Stimulated activated memory B cell treated with anti-CD40 and anti-IgM and Interleukin-4, amounts not matched to agents 10 μg/mL and 1 μg/mL and 100 μg/mL, for 72 hours (primary cell): ENCODE results near the gene HYAL4.
"Not testable (repeated sequence)": the region's sequence is repeated elsewhere in the genome, so short reads cannot be mapped to it uniquely, and the experiment has no call there.

Source experiments
- ATAC-seq: fragments of 150-1000 bp; cut with Tn5 transposase; 2 replicates; pipeline ENCODE4 v1.10.0; 2021
- H3K27ac Mint-ChIP-seq: one replicate; pipeline ENCODE4 v1.8.0; 2022; ENCODE audit warnings: mild to moderate bottlenecking, mixed read lengths
- H3K27me3 Mint-ChIP-seq: one replicate; pipeline ENCODE4 v1.8.0; 2022; ENCODE audit warnings: mixed read lengths
- H3K36me3 Mint-ChIP-seq: one replicate; pipeline ENCODE4 v1.8.0; 2022; ENCODE audit warnings: mixed read lengths
- H3K4me1 Mint-ChIP-seq: one replicate; pipeline ENCODE4 v1.8.0; 2022; ENCODE audit warnings: mixed read lengths
- H3K4me3 Mint-ChIP-seq: one replicate; pipeline ENCODE4 v1.8.0; 2022; ENCODE audit warnings: mild to moderate bottlenecking, moderate library complexity, mixed read lengths
- H3K9me3 Mint-ChIP-seq: one replicate; pipeline ENCODE4 v1.8.0; 2022; ENCODE audit warnings: mixed read lengths

Gene HYAL4

GRCh38 chr7:123844712-123845219 lies at the start of gene HYAL4:
Gene HYAL4, plus strand, starts transcription at chr7:123845169. Its CDS starts 23,105 bp downstream, at chr7:123868274.
- H3K27ac Mint-ChIP-seq, result no peak within 1 kb of the TSS
- H3K36me3 Mint-ChIP-seq, result no peaks in the 10 kb centered on the region
- peaks cover 12% of the 10 kb centered on the region for H3K27me3 Mint-ChIP-seq
- no peaks in the 10 kb centered on the region for H3K4me1 Mint-ChIP-seq
- H3K4me3 Mint-ChIP-seq, result no peak within 1 kb of the TSS
- H3K9me3 Mint-ChIP-seq, result no peaks in the 10 kb centered on the region
- no peak for ATAC-seq

DNA sequence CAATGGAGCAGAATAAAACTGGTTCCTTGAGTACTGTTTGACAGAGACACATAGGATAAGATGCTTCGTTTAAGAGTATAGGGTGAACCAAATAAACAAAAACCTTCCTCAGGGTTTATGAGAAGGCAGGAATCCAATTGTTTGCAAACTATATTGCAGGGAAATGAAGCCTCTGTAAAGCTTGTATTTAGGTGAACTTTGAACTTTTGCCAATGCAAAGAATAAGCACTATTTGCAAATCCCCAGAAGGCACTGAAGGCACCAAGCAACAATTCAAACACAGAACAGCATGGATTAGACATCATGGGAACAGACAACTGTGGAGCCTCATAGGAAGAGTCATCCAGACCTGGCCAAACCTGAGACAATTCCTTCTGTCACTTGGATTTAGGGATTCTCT lies 49.1 kb upstream of the HYAL4 start:
- no peaks in the 10 kb centered on the region for H3K4me1 Mint-ChIP-seq
- H3K27ac Mint-ChIP-seq, result no peak overlapping the region
- H3K4me3 Mint-ChIP-seq, result no peak overlapping the region
- no peak for ATAC-seq
- H3K36me3 Mint-ChIP-seq, result no peaks in the 10 kb centered on the region
- H3K27me3 Mint-ChIP-seq, result no peaks in the 10 kb centered on the region
- no peaks in the 10 kb centered on the region for H3K9me3 Mint-ChIP-seq

DNA sequence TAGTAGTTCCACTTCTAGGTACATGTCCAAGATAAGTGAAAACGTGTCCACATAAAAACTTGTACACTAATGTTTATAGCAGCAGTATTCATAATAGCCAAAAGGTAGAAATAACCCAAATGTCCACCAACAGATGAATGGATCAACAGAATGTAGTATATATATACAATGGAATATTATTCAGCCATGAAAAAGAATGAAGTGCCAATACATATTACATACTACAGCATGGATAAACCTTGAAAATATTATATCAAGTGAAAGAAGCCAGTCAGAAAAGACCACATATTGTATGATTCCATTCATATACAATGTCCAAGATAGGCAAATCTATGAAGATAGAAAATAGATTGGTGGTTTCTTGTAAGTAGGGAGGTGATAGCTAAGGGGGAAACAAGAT lies 48.4 kb upstream of the HYAL4 start:
- no peak overlapping the region for H3K27ac Mint-ChIP-seq
- ATAC-seq, result no peak
- H3K27me3 Mint-ChIP-seq, result no peaks in the 10 kb centered on the region

GRCh38 chr7:123797673-123798531 lies 47.1 kb upstream of the HYAL4 start:
- H3K27me3 Mint-ChIP-seq, result no peaks in the 10 kb centered on the region
- no peak for ATAC-seq
- no peak overlapping the region for H3K4me3 Mint-ChIP-seq

More for the DNA sequence above, 48.4 kb upstream of the HYAL4 start:
- Mint-ChIP-seq H3K4me3 (no peak overlapping the region), H3K4me1 (no peaks in the 10 kb centered on the region), H3K9me3 (no peaks in the 10 kb centered on the region), H3K36me3 (no peaks in the 10 kb centered on the region)

DNA sequence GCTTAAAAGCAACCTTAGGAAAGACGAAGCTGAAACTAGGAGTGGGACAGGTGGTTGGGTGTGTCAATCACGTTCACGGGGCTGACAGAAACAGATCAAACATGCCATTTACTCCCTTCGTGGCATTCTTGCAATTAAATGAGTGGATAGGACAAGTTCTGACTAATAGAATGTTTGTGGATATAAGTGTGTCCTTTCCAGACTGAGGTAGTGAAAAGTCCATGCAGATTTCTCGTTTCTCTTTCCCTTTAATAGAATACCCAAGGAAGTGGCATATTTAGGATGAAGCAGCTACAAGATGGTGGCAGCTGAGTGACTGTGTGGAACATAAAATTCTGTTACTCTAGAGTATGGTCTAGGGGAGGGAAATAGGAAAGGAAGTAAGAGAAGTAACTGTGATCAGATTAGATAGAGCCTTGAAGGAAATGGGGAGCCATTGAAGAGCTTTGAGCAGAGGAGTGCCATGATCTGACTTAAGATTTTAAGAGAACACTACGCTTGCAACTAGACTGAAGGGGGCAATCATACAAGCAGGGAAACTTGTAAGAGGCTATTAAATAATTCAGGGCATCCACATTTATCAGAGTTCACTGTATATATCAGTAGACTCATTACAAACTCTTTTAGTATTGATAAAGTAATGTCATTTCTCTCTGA lies 46.3 kb upstream of the HYAL4 start:
- no peaks in the 10 kb centered on the region for H3K4me1 Mint-ChIP-seq
- no peaks in the 10 kb centered on the region for H3K36me3 Mint-ChIP-seq
- no peak overlapping the region for H3K27ac Mint-ChIP-seq
- H3K4me3 Mint-ChIP-seq, result no peak overlapping the region
- H3K27me3 Mint-ChIP-seq, result no peaks in the 10 kb centered on the region
- ATAC-seq, result no peak
- H3K9me3 Mint-ChIP-seq, result no peaks in the 10 kb centered on the region

More at GRCh38 chr7:123797673-123798531, 47.1 kb upstream of the HYAL4 start:
- no peaks in the 10 kb centered on the region for H3K9me3 Mint-ChIP-seq
- H3K4me1 Mint-ChIP-seq, result no peaks in the 10 kb centered on the region
- no peak overlapping the region for H3K27ac Mint-ChIP-seq
- H3K36me3 Mint-ChIP-seq, result no peaks in the 10 kb centered on the region

DNA sequence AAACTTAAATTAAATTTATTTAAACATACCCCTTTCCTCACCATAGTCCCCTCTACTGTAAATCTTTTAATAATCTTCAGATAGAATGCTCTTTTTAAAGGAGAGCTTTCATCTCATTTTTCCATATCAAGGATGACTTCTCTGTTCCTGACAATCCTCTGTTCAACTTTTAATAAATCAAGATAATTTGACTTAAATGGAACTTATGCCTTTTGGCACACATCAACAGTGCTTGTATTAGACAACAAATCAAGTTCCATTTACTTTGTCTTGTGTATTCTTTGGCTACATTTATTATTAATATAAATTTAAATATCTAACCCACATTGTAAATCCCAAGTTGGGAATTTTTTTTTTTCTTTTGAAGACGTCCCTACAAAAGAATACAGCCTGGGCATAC lies 42.7 kb upstream of the HYAL4 start:
- H3K27me3 Mint-ChIP-seq, result no peaks in the 10 kb centered on the region
- no peak overlapping the region for H3K4me3 Mint-ChIP-seq
- no peak overlapping the region for H3K27ac Mint-ChIP-seq
- H3K9me3 Mint-ChIP-seq, result peaks cover 2% of the 10 kb centered on the region
- peaks cover 7% of the 10 kb centered on the region for H3K4me1 Mint-ChIP-seq
- H3K36me3 Mint-ChIP-seq, result no peaks in the 10 kb centered on the region
- no peak for ATAC-seq

- no peak for ATAC-seq
- H3K4me3 Mint-ChIP-seq, result no peak overlapping the region
- H3K27ac Mint-ChIP-seq, result no peak overlapping the region
- H3K4me1 Mint-ChIP-seq, result peaks cover 7% of the 10 kb centered on the region
- no peaks in the 10 kb centered on the region for H3K27me3 Mint-ChIP-seq
- peaks cover 6% of the 10 kb centered on the region for H3K9me3 Mint-ChIP-seq
- no peaks in the 10 kb centered on the region for H3K36me3 Mint-ChIP-seq
Observed at GRCh38 chr7:123805287-123805686, 39.7 kb upstream of the HYAL4 start.

DNA sequence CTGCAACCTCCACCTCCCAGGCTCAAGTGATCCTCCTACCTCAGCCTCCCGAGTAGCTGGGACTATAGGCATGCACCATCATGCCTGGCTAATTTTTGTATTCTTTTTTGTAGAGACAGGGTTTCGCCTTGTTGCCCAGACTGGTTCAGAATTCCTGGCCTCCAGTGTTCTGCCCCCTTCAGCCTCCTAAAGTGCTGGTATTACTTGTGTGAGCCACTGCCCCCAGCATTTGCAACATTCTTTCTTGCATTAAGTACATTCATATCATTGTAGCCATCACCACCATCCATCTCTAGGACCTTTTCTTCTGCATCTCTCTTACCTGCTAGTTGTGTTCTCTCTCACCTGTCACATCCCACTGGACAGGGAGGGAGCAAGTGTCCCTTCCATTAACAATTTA lies 35.5 kb upstream of the HYAL4 start:
- no peaks in the 10 kb centered on the region for H3K36me3 Mint-ChIP-seq
- no peak overlapping the region for H3K27ac Mint-ChIP-seq
- H3K27me3 Mint-ChIP-seq, result no peaks in the 10 kb centered on the region
- no peak for ATAC-seq
- peaks cover 7% of the 10 kb centered on the region for H3K4me1 Mint-ChIP-seq
- H3K9me3 Mint-ChIP-seq, result peaks cover 6% of the 10 kb centered on the region
- H3K4me3 Mint-ChIP-seq, result no peak overlapping the region

GRCh38 chr7:123811056-123811455 lies 33.9 kb upstream of the HYAL4 start:
- no peaks in the 10 kb centered on the region for H3K36me3 Mint-ChIP-seq
- H3K27me3 Mint-ChIP-seq, result no peaks in the 10 kb centered on the region
- no peaks in the 10 kb centered on the region for H3K4me1 Mint-ChIP-seq
- peaks cover 6% of the 10 kb centered on the region for H3K9me3 Mint-ChIP-seq
- ATAC-seq, result no peak
- no peak overlapping the region for H3K4me3 Mint-ChIP-seq
- no peak overlapping the region for H3K27ac Mint-ChIP-seq

- H3K4me3 Mint-ChIP-seq, result no peak overlapping the region
- no peaks in the 10 kb centered on the region for H3K36me3 Mint-ChIP-seq
- no peak for ATAC-seq
- H3K9me3 Mint-ChIP-seq, result no peaks in the 10 kb centered on the region
- no peaks in the 10 kb centered on the region for H3K4me1 Mint-ChIP-seq
- H3K27me3 Mint-ChIP-seq, result no peaks in the 10 kb centered on the region
- H3K27ac Mint-ChIP-seq, result no peak overlapping the region
Observed at GRCh38 chr7:123816916-123817315, 28.1 kb upstream of the HYAL4 start.

DNA sequence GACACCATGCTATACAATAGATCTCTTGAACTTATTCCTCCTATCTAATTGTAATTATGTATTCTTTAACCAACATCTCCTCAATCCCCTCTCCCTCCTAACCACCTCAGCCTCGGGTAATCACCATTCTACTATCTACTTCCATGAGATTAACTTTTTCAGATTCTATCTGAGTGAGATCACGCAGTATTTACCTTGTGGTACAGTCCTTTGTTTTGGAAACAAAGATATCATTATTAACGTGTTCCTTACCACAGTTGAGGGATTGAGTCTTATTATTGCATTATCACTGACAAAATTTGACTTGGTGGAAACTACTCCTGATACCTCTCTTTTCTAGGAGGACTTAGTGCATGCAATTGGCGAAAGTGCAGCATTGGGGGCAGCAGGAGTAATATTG lies 26.0 kb upstream of the HYAL4 start:
- no peak overlapping the region for H3K4me3 Mint-ChIP-seq
- no peaks in the 10 kb centered on the region for H3K36me3 Mint-ChIP-seq
- ATAC-seq, result no peak
- no peaks in the 10 kb centered on the region for H3K9me3 Mint-ChIP-seq
- no peaks in the 10 kb centered on the region for H3K27me3 Mint-ChIP-seq
- H3K27ac Mint-ChIP-seq, result no peak overlapping the region
- H3K4me1 Mint-ChIP-seq, result peaks cover 2% of the 10 kb centered on the region

GRCh38 chr7:123819795-123820194 lies 25.2 kb upstream of the HYAL4 start:
- not testable (repeated sequence) for H3K27me3 Mint-ChIP-seq, H3K4me1 Mint-ChIP-seq, H3K36me3 Mint-ChIP-seq, H3K4me3 Mint-ChIP-seq, ATAC-seq, H3K9me3 Mint-ChIP-seq, H3K27ac Mint-ChIP-seq

GRCh38 chr7:123820864-123821263 lies 24.1 kb upstream of the HYAL4 start:
- Mint-ChIP-seq H3K27ac (no peak overlapping the region), H3K9me3 (no peaks in the 10 kb centered on the region), H3K4me1 (peaks cover 11% of the 10 kb centered on the region), H3K4me3 (no peak overlapping the region), H3K27me3 (no peaks in the 10 kb centered on the region), H3K36me3 (no peaks in the 10 kb centered on the region)
- no peak for ATAC-seq

DNA sequence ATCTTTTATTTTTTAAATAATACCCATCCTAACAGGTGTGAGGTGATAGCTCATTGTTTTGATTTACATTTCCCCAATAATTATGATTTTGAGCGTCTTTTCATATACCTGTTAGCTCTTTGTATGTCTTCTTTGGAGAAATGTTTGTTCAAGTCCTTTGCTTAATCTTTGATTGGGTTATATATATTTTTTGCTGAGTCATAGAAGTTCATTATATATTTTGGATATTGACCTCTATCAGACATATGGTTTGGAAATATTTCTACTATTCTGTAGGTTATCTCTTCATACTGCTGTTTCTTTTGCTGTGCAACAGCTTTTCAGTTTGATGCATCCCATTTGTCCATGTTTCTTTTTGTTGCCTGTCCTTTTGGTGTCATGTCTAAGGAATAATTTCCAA lies 23.6 kb upstream of the HYAL4 start:
- Mint-ChIP-seq H3K27me3 (no peaks in the 10 kb centered on the region), H3K27ac (no peak overlapping the region), H3K36me3 (no peaks in the 10 kb centered on the region), H3K4me1 (peaks cover 11% of the 10 kb centered on the region), H3K9me3 (no peaks in the 10 kb centered on the region), H3K4me3 (no peak overlapping the region)
- no peak for ATAC-seq

- Mint-ChIP-seq H3K36me3 (no peaks in the 10 kb centered on the region), H3K4me3 (no peak overlapping the region), H3K9me3 (no peaks in the 10 kb centered on the region)
Observed at GRCh38 chr7:123823898-123824753, 20.8 kb upstream of the HYAL4 start.

More at GRCh38 chr7:123823898-123824753, 20.8 kb upstream of the HYAL4 start:
- Mint-ChIP-seq H3K27ac (peak overlapping the region; percentile 10), H3K4me1 (peaks cover 17% of the 10 kb centered on the region), H3K27me3 (no peaks in the 10 kb centered on the region)
- peak; percentile 89 for ATAC-seq
